ENCODE results near the gene LOXHD1. TPM values are rescaled to one million over a fixed set of nuclear protein-coding genes. Genes with fewer than 3 reads are reported as not detected.

Gene LOXHD1
- total RNA-seq, 4 donors from 2014 or later = 0.62 TPM; not detected in 3

DNA sequence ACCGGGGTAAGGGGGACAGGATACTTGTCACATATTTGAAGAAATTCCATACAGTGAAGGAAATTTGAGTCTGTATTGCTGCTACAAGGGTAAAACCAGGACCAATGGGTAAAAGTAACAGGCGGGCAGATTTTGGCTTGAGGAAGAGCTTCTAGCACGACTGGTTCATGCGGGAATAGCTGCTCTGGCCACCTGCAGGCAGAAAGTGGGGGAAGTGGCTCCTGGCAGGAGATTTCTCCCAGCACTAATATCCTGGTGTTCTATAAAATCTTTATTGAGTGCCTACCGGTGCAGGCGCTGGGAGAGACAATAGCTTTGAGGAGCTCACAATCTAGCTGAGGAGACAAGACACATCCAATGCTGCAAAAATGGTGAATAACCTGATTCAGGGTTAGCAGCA is 198.5 kb downstream of the LOXHD1 start:
- no peaks in the 10 kb centered on the region for H3K27me3 ChIP-seq
- H3K9me3 ChIP-seq = no peaks in the 10 kb centered on the region
- no peaks in the 10 kb centered on the region for H3K4me1 ChIP-seq
- no peaks in the 10 kb centered on the region for H3K36me3 ChIP-seq
- no peak overlapping the region for H3K4me3 ChIP-seq
- no peak overlapping the region for H3K27ac ChIP-seq
- TF ChIP-seq, protein P1, sequence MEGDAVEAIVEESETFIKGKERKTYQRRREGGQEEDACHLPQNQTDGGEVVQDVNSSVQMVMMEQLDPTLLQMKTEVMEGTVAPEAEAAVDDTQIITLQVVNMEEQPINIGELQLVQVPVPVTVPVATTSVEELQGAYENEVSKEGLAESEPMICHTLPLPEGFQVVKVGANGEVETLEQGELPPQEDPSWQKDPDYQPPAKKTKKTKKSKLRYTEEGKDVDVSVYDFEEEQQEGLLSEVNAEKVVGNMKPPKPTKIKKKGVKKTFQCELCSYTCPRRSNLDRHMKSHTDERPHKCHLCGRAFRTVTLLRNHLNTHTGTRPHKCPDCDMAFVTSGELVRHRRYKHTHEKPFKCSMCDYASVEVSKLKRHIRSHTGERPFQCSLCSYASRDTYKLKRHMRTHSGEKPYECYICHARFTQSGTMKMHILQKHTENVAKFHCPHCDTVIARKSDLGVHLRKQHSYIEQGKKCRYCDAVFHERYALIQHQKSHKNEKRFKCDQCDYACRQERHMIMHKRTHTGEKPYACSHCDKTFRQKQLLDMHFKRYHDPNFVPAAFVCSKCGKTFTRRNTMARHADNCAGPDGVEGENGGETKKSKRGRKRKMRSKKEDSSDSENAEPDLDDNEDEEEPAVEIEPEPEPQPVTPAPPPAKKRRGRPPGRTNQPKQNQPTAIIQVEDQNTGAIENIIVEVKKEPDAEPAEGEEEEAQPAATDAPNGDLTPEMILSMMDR (IDR thresholded peaks at IDR 0.05) = no peak
- no peak for TF ChIP-seq POLR2A (IDR thresholded peaks at IDR 0.05)
- intact Hi-C loops (cut with DNase I; ENCODE audit: low total_unique reads) = no loop called here
- DNase-seq = no peak

DNA sequence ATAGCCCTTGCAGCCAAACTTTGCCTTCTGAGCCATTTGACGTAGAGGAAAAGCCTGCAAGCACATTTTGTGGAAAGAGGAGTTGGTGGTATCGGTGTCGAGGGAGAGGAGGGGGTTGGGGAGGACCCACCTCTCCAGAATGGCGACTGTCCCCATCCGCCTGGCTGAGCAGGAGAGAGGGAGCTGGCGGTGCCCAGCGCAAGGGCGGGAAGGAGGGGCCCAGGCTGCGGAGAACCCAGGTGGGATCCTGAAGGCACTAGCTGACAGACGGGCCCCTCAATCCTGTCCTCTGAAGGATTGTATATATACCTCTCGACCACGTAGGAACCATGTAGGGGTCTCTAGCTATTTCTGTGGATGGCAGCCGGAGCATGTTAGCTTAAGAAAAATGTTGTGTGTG is 200.3 kb downstream of the LOXHD1 start:
- Histone ChIP-seq H3K9me3 (no peaks in the 10 kb centered on the region), H3K36me3 (no peaks in the 10 kb centered on the region), H3K27ac (no peak overlapping the region), H3K4me3 (no peak overlapping the region), H3K27me3 (no peaks in the 10 kb centered on the region), H3K4me1 (no peaks in the 10 kb centered on the region)
- DNase-seq = no peak
- intact Hi-C loops (cut with DNase I; ENCODE audit: low total_unique reads) = no loop called here
- TF ChIP-seq, protein P1 (IDR thresholded peaks at IDR 0.05) = no peak
- no peak for TF ChIP-seq POLR2A (IDR thresholded peaks at IDR 0.05)

DNA sequence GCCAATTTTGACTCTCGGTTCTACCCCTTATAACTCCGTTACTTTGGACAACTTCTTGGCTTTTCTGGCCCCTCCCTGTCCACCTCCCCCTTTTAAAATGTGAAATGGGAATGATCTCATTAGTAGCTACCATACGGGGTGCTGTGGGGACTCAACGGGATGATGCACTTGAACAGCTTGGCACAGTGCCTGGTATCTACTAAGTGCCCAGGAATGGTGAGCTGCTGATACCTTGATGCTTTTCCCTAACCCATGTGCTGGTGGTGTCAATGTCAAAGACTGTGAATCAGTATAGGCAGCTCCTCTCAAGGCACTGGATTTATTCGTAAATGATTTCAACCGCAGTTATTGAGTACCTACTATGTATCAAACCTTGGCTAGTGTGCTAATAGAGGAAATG is 204.2 kb downstream of the LOXHD1 start:
- no peak for TF ChIP-seq POLR2A (IDR thresholded peaks at IDR 0.05)
- TF ChIP-seq, protein P1 (IDR thresholded peaks at IDR 0.05) = no peak
- H3K4me1 ChIP-seq = no peaks in the 10 kb centered on the region
- no peak overlapping the region for H3K4me3 ChIP-seq
- no peaks in the 10 kb centered on the region for H3K27me3 ChIP-seq
- DNase-seq = no peak
- no peaks in the 10 kb centered on the region for H3K9me3 ChIP-seq
- H3K36me3 ChIP-seq = no peaks in the 10 kb centered on the region
- intact Hi-C loops (cut with DNase I; ENCODE audit: low total_unique reads) = no loop called here
- H3K27ac ChIP-seq = no peak overlapping the region

DNA sequence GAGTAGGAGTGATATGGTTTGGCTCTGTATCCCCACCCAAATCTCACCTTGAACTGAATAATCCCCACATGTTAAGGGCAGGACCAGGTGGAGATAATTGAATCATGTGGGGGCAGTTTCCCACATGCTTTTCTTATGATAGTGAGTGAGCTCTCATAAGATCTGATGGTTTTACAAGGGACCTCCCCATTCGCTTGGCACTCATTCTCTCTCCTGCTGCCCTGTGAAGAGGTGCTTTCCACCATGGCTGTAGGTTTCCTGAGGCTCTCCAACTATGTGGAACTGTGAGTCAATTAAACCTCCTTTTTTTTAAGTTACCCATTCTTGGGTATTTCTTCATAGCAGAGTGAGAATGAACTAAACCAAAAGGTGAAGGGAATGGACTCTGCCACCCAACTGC is 207.5 kb downstream of the LOXHD1 start:
- Histone ChIP-seq H3K4me1 (no peaks in the 10 kb centered on the region), H3K36me3 (no peaks in the 10 kb centered on the region), H3K4me3 (no peak overlapping the region), H3K27me3 (no peaks in the 10 kb centered on the region), H3K27ac (no peak overlapping the region), H3K9me3 (no peaks in the 10 kb centered on the region)
- intact Hi-C loops (cut with DNase I; ENCODE audit: low total_unique reads) = no loop called here
- TF ChIP-seq POLR2A (IDR thresholded peaks at IDR 0.05) = no peak
- TF ChIP-seq, protein P1 (IDR thresholded peaks at IDR 0.05) = no peak
- no peak for DNase-seq

DNA sequence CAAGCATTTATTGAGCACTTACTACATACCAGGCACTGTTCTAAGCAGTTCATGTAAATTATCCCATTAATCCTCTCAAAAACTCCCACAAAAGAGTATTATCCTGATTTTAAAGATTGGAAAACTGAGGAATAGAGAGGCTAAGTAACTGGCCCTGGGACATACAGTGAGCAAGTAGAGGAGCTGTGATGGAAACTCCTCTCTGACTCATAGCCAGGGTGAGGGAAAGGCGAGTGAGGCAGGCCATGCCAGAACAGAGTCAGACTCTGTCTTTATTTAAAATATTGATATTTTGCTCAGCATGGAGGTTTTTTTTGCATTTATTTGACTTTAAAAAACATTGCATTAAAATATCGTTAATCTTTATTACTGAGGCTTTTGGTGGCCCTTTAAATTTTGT is 208.0 kb downstream of the LOXHD1 start:
- Histone ChIP-seq H3K36me3 (no peaks in the 10 kb centered on the region), H3K4me3 (no peak overlapping the region), H3K9me3 (no peaks in the 10 kb centered on the region), H3K27ac (no peak overlapping the region), H3K27me3 (no peaks in the 10 kb centered on the region), H3K4me1 (no peaks in the 10 kb centered on the region)
- no peak for TF ChIP-seq POLR2A (IDR thresholded peaks at IDR 0.05)
- intact Hi-C loops (cut with DNase I; ENCODE audit: low total_unique reads) = no loop called here
- DNase-seq = no peak

DNA sequence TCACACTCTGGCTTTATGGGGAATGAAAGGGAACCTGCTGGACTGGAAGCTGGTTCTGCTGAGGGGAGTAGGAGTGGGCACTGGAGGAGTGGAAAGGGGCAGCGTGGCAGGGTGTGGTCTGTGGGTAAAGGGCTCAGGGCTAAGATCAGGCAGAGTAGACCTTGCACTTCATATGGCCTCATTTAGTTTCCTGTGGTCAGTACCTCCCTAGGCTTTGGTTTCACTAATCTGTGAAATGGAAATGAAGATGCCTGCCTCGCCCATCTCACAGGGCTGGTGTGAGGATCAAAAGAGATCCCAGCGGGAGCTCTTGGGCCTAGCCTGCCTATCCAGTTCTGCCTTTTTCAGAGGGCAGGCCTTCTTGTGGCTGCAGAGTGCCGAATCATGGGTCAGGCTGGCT is 208.7 kb downstream of the LOXHD1 start:
- intact Hi-C loops (cut with DNase I; ENCODE audit: low total_unique reads) = no loop called here
- no peaks in the 10 kb centered on the region for H3K36me3 ChIP-seq
- H3K4me3 ChIP-seq = no peak overlapping the region
- no peaks in the 10 kb centered on the region for H3K4me1 ChIP-seq
- DNase-seq = no peak
- no peak for TF ChIP-seq POLR2A (IDR thresholded peaks at IDR 0.05)
- TF ChIP-seq, protein P1 (IDR thresholded peaks at IDR 0.05) = no peak
- no peaks in the 10 kb centered on the region for H3K9me3 ChIP-seq
- no peak overlapping the region for H3K27ac ChIP-seq
- H3K27me3 ChIP-seq = no peaks in the 10 kb centered on the region

All from uterus (tissue), 4 donors.